ACC112 (cell line): ENCODE data around the gene CPT1B.
"Not testable (repeated sequence)": the region's sequence is repeated elsewhere in the genome, so short reads cannot be mapped to it uniquely, and the experiment has no call there.

Experiments
- H2AFZ ChIP-seq: fragments of 200-600 bp; sonication (generic); one replicate; pipeline ENCODE4 v1.6.0; 2017; ENCODE audit warnings: antibody characterized with exemption, low read length; ENCODE audit not compliant: unreplicated experiment
- H3K27ac ChIP-seq: fragments of 200-600 bp; sonication (generic); 2 replicates; pipeline ENCODE4 v1.5.1; 2014; ENCODE audit warnings: low read depth, mild to moderate bottlenecking, antibody characterized with exemption, low read length, moderate library complexity
- H3K27me3 ChIP-seq: fragments of 200-600 bp; sonication (generic); 2 replicates; pipeline ENCODE4 v1.6.1; 2014; ENCODE audit warnings: mild to moderate bottlenecking, antibody characterized with exemption, low read length, moderate library complexity, mixed read lengths; ENCODE audit not compliant: insufficient read depth
- H3K36me3 ChIP-seq: fragments of 200-600 bp; sonication (generic); 2 replicates; pipeline ENCODE4 v1.6.1; 2016; ENCODE audit warnings: mild to moderate bottlenecking, antibody characterized with exemption, low read length, moderate library complexity, mixed read lengths; ENCODE audit not compliant: insufficient read depth
- H3K4me1 ChIP-seq: fragments of 200-600 bp; sonication (generic); one replicate; pipeline ENCODE4 v1.6.1; 2016; ENCODE audit warnings: low read length, mixed read lengths; ENCODE audit not compliant: insufficient read depth, unreplicated experiment, control insufficient read depth
- H3K4me3 ChIP-seq: fragments of 200-600 bp; sonication (generic); 2 replicates; pipeline ENCODE4 v1.5.1; 2014; ENCODE audit warnings: mild to moderate bottlenecking, low read depth, low read length
- H3K79me2 ChIP-seq: fragments of 200-600 bp; sonication (generic); one replicate; pipeline ENCODE4 v1.6.0; 2016; ENCODE audit warnings: low read length; ENCODE audit not compliant: control insufficient read depth, unreplicated experiment, insufficient read depth

The CPT1B gene

DNA sequence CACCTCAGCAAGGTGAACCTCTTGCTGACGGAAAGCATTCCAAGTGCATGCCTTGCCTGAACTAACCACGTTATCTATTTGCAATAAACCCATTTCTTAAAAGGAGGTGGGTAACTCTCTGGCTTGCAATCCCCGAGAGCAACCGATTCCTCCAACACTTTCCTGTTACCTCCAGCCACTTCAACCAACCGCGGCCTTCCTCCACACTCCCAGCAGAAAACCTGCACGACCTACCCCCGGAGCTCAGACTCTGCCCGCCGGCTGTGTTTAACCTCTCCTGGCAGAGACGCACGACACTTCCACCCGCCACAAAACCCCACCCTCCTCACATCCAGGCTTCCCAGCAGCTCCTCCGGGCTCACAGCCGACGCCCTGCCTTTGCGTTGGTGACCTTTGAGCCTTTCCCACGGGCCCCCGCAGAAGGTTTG, 53.5 kb downstream of the CPT1B start:
- Histone ChIP-seq H3K36me3 (no peaks in the 10 kb centered on the region), H3K27ac (peak overlapping the region; percentile 82), H2AFZ (no peak overlapping the region), H3K4me3 (peak overlapping the region; percentile 79), H3K4me1 (peaks cover 16% of the 10 kb centered on the region), H3K79me2 (peaks cover 15% of the 10 kb centered on the region), H3K27me3 (no peaks in the 10 kb centered on the region)

GRCh38 chr22:50523806-50524675, 54.2 kb downstream of the CPT1B start:
- Histone ChIP-seq H3K27me3 (no peaks in the 10 kb centered on the region), H3K79me2 (peaks cover 9% of the 10 kb centered on the region), H3K27ac (no peak overlapping the region), H3K4me1 (peaks cover 16% of the 10 kb centered on the region), H3K36me3 (no peaks in the 10 kb centered on the region), H3K4me3 (peak overlapping the region; percentile 79), H2AFZ (no peak overlapping the region)

DNA sequence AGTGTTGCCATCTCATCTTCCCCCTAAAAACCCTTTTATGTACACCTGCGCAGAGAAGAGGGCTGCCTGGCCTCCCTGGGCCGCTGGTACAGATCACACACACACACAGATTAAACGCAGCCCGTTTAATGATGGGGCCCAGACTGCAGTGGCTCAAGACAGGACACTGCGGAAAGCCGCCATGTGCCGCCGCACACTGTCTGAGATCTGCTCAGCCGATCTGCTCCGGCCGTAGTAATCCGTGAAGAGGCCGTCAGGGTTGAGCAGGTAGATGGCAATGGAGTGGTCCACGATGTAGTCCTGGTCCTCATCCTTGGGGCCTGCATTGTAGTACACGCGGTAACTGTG, 54.8 kb downstream of the CPT1B start:
- Histone ChIP-seq H3K4me3 (no peak overlapping the region; the same call in 1 of the 2 replicates), H3K36me3 (no peaks in the 10 kb centered on the region), H3K27ac (no peak overlapping the region), H3K79me2 (peaks cover 5% of the 10 kb centered on the region), H2AFZ (no peak overlapping the region), H3K27me3 (no peaks in the 10 kb centered on the region), H3K4me1 (peaks cover 14% of the 10 kb centered on the region)

- H3K4me3 ChIP-seq = no peak overlapping the region
- H3K79me2 ChIP-seq = peaks cover 5% of the 10 kb centered on the region
These were observed 55.3 kb downstream of the CPT1B start for GRCh38 chr22:50522806-50523438.

DNA sequence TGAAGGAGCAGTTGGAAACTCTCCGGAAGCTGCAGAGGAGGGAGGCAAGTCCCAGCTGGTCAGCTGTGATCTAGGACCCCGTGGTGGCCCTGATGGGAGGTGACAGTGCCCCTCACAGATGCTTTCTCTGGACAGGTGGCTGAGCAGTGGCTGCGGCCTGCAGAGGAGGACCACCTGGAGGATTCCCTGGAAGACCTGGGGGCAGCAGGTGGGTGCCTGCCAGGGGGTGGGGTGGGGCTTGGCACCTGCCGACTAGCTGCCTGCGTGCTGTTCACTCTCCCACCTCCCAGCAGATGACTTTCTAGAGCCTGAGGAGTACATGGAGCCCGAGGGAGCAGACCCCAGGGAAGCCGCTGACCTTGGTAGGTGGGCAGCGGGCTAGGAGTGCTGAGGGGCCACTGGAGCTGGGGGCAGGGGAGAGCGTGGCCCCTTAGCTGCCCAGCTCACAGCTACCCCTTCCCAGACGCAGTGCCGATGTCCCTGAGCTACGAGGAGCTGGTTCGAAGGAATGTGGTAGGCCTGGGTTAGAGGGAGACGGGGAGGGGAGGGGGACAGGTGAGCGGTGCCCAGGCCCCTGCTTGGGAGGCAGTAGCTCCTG, 55.9 kb downstream of the CPT1B start:
- no peak overlapping the region for H2AFZ ChIP-seq
- H3K27me3 ChIP-seq = no peaks in the 10 kb centered on the region
- H3K4me3 ChIP-seq = no peak overlapping the region
- H3K79me2 ChIP-seq = peaks cover 5% of the 10 kb centered on the region
- peaks cover 9% of the 10 kb centered on the region for H3K4me1 ChIP-seq
- H3K36me3 ChIP-seq = no peaks in the 10 kb centered on the region
- H3K27ac ChIP-seq = no peak overlapping the region

More at GRCh38 chr22:50522806-50523438, 55.3 kb downstream of the CPT1B start:
- Histone ChIP-seq H3K4me1 (peaks cover 11% of the 10 kb centered on the region), H3K27me3 (no peaks in the 10 kb centered on the region), H3K36me3 (no peaks in the 10 kb centered on the region), H3K27ac (no peak overlapping the region), H2AFZ (no peak overlapping the region)

DNA sequence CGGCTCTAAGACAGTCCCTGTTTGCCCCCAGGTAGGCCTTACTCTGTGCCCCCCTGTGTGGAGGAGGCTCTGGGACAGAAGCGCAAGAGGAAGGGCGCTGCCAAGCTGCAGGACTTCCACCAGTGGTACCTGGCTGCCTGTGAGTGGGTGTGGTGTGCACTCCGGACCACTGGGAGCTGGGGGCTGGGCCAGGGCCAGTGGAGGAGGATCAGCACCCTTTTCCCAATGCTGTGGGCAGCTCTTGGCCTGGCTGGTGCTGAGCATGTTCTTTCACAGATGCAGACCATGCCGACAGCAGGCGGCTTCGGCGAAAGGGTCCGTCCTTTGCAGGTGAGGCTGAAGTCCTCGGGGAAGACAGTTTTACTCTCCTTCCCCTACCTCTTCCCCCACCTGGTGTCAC, 56.5 kb downstream of the CPT1B start:
- Histone ChIP-seq H3K27ac (no peak overlapping the region), H3K36me3 (no peaks in the 10 kb centered on the region), H3K79me2 (peaks cover 5% of the 10 kb centered on the region), H3K27me3 (no peaks in the 10 kb centered on the region), H3K4me3 (no peak overlapping the region), H2AFZ (no peak overlapping the region), H3K4me1 (peaks cover 6% of the 10 kb centered on the region)

GRCh38 chr22:50520826-50521453, 57.3 kb downstream of the CPT1B start:
- peaks cover 5% of the 10 kb centered on the region for H3K79me2 ChIP-seq
- H3K4me3 ChIP-seq = no peak overlapping the region
- H3K36me3 ChIP-seq = no peaks in the 10 kb centered on the region
- no peak overlapping the region for H2AFZ ChIP-seq
- peaks cover 6% of the 10 kb centered on the region for H3K4me1 ChIP-seq
- no peaks in the 10 kb centered on the region for H3K27me3 ChIP-seq
- no peak overlapping the region for H3K27ac ChIP-seq

GRCh38 chr22:50520184-50520583, 58.0 kb downstream of the CPT1B start:
- H3K79me2 ChIP-seq, H2AFZ ChIP-seq, H3K4me1 ChIP-seq, H3K4me3 ChIP-seq, H3K27me3 ChIP-seq, H3K36me3 ChIP-seq, H3K27ac ChIP-seq: not testable (repeated sequence)

GRCh38 chr22:50519151-50519550, 59.1 kb downstream of the CPT1B start:
- Histone ChIP-seq H3K27ac (no peak overlapping the region), H3K4me1 (peaks cover 2% of the 10 kb centered on the region), H3K79me2 (peaks cover 11% of the 10 kb centered on the region), H3K4me3 (no peak overlapping the region), H2AFZ (no peak overlapping the region), H3K36me3 (no peaks in the 10 kb centered on the region), H3K27me3 (no peaks in the 10 kb centered on the region)
